OCI-LY1 (cell line): ENCODE data around the gene FAM13C.

ENCODE experiments used
- CTCF ChIP-seq: fragments of 200-600 bp; sonication (generic), shearing (Covaris generic); IDR thresholded peaks from 2 replicates; pipeline ENCODE4 v1.5.1; 2017; ENCODE audit warnings: mild to moderate bottlenecking, antibody characterized with exemption, low read length, moderate library complexity, mixed read lengths
- EZH2 ChIP-seq: fragments of 200-600 bp; sonication (generic), shearing (Covaris generic); IDR thresholded peaks from 2 replicates; pipeline ENCODE4 v1.8.0; 2017; ENCODE audit warnings: borderline replicate concordance, mixed run types, mild to moderate bottlenecking, antibody characterized with exemption, low read length, moderate library complexity, mixed read lengths

DNA sequence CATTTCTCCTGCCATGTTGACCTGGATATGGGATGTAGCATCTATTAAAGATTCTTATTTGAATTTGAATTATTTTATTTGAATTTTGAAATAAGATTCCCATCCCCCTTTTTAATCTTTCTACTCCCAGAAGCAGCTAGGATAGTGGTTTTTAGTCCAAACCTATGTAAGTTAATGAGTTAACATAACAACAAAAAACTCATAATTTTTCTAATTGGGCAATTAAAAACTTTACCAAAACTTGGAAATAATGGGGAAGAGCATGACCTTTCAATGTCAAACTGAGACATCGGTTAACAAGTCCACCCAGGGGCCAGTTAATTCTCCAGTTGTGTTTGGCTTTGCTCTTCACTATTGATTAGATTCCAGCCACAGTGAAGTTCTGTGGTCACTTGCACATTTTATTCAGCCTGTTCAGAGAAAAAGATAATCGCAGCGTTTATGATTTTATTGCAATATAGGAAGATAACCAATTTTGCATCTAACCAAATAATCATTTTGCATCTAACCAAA, 1.2 kb upstream of the FAM13C start:
- TF ChIP-seq CTCF (no peak), EZH2 (no peak)
